ENCODE data around the gene TXNDC2.

TXNDC2 gene

GRCh38 chr18:9931678-9932077, 45.9 kb downstream of the TXNDC2 start:
- no peak for DNase-seq (ENCODE audit: low spot score)

GRCh38 chr18:9933865-9934264, 48.1 kb downstream of the TXNDC2 start:
- DNase-seq (ENCODE audit: low spot score) = no peak

- no peak for DNase-seq (ENCODE audit: low spot score)
These were observed 48.5 kb downstream of the TXNDC2 start for GRCh38 chr18:9934274-9934673.

Data from hepatic stellate cell (primary cell).